GM15510 (cell line): ENCODE results near the gene IFFO2.

Source experiments
- POLR2A ChIP-seq: IDR thresholded peaks from 3 replicates; pipeline ENCODE4 v1.6.1; 2011; ENCODE audit warnings: borderline replicate concordance; ENCODE audit not compliant: insufficient read length; ENCODE audit errors: extremely low read depth

IFFO2 gene

DNA sequence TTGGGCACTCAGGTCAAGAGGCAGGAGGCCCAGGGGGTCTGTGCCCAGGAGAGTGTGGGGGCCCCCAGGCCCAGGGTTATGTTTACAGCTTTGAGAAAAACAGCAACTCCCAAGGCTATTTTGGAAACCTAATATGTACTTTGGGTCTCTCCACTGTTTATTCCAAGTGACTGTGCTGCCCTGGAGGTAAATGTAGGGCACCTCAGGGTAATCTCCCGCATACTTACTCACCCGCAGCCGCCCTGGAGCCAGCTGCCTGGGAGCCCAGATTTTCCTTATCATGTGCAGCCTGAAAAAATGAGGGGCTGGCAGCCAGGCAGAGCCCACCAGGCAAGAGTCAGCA lies 20.0 kb downstream of the IFFO2 start:
- no peak for TF ChIP-seq POLR2A

DNA sequence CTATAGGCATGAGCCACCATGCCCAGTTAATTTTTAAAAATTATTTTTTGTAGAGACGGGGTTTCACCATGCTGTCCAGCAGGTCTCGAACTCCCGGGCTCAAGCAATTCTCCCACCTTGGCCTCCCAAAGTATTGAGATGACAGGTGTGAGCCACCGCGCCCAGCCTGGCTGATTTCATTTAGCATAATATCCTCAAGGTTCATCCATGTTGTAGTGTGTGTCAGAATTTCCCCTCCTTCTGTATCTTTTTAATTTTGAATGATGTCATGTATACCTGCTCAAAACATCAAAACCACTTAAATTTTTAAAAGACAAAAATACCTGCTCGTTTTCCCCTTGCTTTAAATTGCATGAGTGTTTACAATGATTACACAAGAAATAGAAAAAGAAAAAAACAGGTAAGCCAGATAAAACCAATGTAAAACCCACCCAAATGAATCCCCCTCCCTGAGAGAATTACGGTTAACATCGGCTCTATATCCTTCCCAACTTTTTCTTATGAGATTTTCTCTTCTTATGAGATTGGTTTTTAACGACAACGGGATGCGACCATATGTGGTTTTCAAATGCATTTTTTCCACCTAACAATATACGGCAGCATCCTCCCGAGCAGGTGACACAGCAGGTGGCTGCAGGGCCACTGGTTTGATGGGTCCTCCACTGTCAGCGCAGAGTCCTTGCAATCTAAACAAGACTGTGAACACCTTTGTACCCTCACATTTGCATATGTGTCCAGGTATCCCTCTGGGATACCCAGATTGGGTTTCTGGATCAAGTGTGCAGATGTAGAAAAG lies 22.1 kb downstream of the IFFO2 start:
- no peak for TF ChIP-seq POLR2A

DNA sequence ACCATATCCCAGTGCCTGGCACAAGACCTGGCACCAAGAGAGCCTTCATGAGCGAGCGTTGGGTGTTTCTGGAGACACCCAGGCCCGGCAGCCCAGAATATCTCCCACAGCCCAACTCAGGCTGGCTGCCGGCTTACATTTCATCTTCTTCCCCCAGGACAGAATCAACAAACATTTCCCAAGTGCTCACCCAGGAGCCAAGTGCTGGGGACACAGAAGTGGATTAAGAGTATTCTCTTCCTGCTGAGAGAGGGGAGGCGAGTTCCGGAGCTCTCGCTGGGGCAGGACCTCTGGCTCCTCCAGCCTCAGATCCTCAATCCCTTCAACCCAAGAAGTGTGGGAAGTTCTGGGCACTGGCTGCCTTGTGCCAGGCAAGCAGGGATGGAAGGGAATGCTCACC lies 23.6 kb downstream of the IFFO2 start:
- no peak for TF ChIP-seq POLR2A

- no peak for TF ChIP-seq POLR2A
Measured at GRCh38 chr1:18932387-18932786, 24.1 kb downstream of the IFFO2 start.

- no peak for TF ChIP-seq POLR2A
Measured at GRCh38 chr1:18931730-18932129, 24.7 kb downstream of the IFFO2 start.

GRCh38 chr1:18929686-18930085 lies 26.8 kb downstream of the IFFO2 start:
- TF ChIP-seq POLR2A: no peak

DNA sequence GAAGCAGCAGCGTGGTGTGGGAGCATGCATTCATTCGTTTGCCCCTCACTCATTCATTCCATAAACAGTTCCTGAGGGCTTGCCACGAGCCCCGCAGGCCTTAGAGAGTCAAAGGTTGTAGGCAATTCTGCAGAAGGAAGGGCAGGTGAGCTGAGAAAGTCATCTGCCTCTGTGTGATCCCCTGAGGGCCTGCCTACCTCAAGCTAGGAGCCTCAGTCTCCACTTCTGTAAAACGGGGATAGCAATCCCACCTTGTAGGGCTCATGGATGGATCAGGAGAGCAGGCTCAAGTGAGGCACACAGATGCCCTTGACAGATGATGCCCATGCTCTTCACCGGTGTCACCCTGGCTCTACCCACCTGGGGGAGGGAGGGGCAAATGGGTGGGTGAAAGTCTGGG lies 27.5 kb downstream of the IFFO2 start:
- no peak for TF ChIP-seq POLR2A

GRCh38 chr1:18928406-18928805 lies 28.1 kb downstream of the IFFO2 start:
- TF ChIP-seq POLR2A: no peak

DNA sequence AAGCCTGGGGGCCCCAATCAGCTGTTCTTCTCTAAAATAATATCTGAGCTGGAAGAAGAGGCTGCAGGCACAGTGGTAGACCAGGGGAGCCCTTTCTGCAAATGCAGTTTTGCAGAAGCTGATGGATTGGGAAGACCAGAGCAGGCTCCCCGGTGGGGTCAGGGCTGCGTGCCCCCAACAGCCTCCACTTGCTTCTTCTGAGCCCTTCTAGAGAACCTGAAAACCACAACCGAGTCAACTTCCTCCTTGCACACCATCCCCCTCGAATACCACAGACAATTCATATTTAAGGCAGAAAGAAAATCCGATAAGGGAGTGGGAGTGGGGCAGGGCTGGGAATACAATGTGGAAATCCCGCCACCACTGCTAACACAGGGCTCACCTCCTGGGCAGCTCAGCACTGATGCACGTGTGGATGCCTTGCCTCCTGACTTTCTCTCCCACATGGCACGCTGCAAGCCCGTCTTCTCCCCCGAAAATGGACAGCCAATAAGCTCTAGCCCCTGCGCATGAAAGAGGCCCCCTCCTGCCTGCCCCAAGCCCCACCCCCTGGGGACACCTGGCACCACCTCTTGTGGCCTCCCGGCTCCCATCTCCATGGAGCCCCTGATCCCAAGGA lies 28.7 kb downstream of the IFFO2 start:
- TF ChIP-seq POLR2A: no peak

DNA sequence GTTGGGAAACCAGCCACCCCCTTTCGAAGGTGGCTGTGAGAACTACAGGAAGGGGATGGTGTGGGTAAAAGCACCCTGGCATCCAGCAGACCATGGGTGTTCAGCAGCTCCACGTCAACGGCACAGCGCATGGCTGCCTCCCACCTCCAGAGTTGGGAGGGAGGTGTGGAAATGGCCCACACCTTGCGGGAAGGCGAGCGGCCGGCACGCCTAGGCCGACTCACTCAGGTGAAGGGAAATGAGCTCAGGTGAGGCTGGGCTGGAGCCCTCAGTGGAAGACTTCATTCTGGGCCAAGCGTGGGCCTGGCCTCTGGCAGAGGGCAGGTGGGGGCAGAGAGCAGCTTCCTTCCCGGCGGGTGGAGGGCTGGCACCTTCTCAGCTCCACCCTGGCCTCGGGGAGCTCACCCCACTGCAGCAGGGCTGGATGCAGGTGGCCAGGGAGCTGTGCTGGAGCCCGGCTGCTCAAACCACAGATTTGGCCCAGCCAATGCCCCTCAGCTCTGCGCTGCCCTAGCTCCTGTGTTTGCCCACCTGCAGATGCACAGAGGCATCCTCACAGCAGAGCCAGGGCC lies 29.3 kb downstream of the IFFO2 start:
- no peak for TF ChIP-seq POLR2A

GRCh38 chr1:18926315-18927081 lies 30.0 kb downstream of the IFFO2 start:
- peak; percentile 55 for TF ChIP-seq POLR2A

GRCh38 chr1:18925279-18925678 lies 31.2 kb downstream of the IFFO2 start:
- TF ChIP-seq POLR2A: no peak

DNA sequence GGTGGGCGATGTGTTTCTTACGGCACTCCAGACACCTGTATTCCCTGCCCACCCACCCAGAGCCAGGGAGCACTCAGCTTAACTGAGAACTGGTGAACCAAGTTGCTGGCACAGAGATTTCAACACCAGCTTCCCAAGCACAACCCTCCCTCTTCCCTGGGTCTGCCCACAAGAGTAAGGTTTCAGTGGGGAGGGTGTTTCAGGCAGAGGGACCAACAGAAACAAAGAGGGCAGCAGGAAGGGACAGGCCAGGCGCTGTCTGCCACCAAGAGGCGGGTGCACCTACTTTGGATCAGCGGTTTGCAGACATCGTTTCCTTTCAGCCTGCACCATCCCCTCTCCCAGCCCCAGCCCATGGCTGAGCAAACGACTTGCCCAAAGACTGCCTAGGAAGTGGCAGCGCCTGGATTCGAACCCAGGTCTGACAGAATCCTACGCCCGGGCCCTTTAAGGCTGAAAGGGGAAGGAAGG lies 32.2 kb downstream of the IFFO2 start:
- TF ChIP-seq POLR2A: no peak

- no peak for TF ChIP-seq POLR2A
Measured at GRCh38 chr1:18923756-18924211, 32.7 kb downstream of the IFFO2 start.
